ENCODE measurements around the gene JARID2. TPM values are rescaled to one million over a fixed set of nuclear protein-coding genes. Genes with fewer than 3 reads are reported as not detected.

The JARID2 gene
- polyA plus RNA-seq, 1 of the 3 experiments (the other 2 are of a cell fraction), result 3.4 TPM

- no peaks in the 10 kb centered on the region for H3K36me3 ChIP-seq (replicated peaks in 1 of 2; ENCODE audit: control insufficient read depth in 1 of 2, insufficient read depth in 2 of 2, low read length in 1 of 2)
These were observed 18.0 kb downstream of the JARID2 start for GRCh38 chr6:15263780-15264374.

GRCh38 chr6:15264412-15264811 is 18.5 kb downstream of the JARID2 start:
- Histone ChIP-seq H2AFZ (ENCODE audit: low read depth) (no peak overlapping the region), H3K9me2 (no peaks in the 10 kb centered on the region), H4K20me1 (ENCODE audit: insufficient read depth) (peaks cover 30% of the 10 kb centered on the region), H3F3A (replicated peaks; ENCODE audit: insufficient read depth) (peaks cover 8% of the 10 kb centered on the region), H3K36me3 (replicated peaks in 1 of 2; ENCODE audit: control insufficient read depth in 1 of 2, insufficient read depth in 2 of 2, low read length in 1 of 2) (no peaks in the 10 kb centered on the region), H3K4me1 (ENCODE audit: control insufficient read depth in 1 of 2, insufficient read depth in 2 of 2, low read depth in 1 of 2, low read length in 1 of 2) (peaks cover 12 to 57% of the 10 kb centered on the region in 2 experiments; a peak in 3 of 4 replicates), H3K4me2 (no peak overlapping the region), H3K9ac (no peak overlapping the region), H3K79me2 (ENCODE audit: insufficient read depth) (peaks cover 66% of the 10 kb centered on the region), H3K27ac (ENCODE audit: low read depth in 2 of 2, low read length in 1 of 2) (no peak overlapping the region), H3K27me3 (ENCODE audit: insufficient read depth) (no peaks in the 10 kb centered on the region), H3K9me3 (no peaks in the 10 kb centered on the region), H3K4me3 (ENCODE audit: low read depth in 2 of 2, low read length in 1 of 2) (no peak overlapping the region)
- no peak for DNase-seq
- TF ChIP-seq RFX5 (IDR thresholded peaks at IDR 0.05; ENCODE audit: low read length) (no peak), SMC3 (IDR thresholded peaks at IDR 0.05; ENCODE audit: low read depth, low read length) (no peak), FOSL2 (IDR thresholded peaks at IDR 0.05; ENCODE audit: borderline replicate concordance, low read depth) (no peak), EZH2phosphoT487 (IDR thresholded peaks at IDR 0.05; ENCODE audit: borderline replicate concordance, low read depth) (no peak), NFIC (IDR thresholded peaks at IDR 0.05; ENCODE audit: borderline replicate concordance) (no peak), SIN3A (IDR thresholded peaks at IDR 0.05; ENCODE audit: borderline replicate concordance, low read depth, low read length) (no peak)
- TF ChIP-seq, protein P1, sequence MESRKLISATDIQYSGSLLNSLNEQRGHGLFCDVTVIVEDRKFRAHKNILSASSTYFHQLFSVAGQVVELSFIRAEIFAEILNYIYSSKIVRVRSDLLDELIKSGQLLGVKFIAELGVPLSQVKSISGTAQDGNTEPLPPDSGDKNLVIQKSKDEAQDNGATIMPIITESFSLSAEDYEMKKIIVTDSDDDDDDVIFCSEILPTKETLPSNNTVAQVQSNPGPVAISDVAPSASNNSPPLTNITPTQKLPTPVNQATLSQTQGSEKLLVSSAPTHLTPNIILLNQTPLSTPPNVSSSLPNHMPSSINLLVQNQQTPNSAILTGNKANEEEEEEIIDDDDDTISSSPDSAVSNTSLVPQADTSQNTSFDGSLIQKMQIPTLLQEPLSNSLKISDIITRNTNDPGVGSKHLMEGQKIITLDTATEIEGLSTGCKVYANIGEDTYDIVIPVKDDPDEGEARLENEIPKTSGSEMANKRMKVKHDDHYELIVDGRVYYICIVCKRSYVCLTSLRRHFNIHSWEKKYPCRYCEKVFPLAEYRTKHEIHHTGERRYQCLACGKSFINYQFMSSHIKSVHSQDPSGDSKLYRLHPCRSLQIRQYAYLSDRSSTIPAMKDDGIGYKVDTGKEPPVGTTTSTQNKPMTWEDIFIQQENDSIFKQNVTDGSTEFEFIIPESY (IDR thresholded peaks at IDR 0.05; ENCODE audit: borderline replicate concordance, low read depth), result no peak
- 93% methylated on average over 3 of the region's 3 CpGs for WGBS (ENCODE audit: low lambda C conversion rate)
- CTCF ChIA-PET, result interaction anchor here (1.1 kb wide), 1 partner anchor 24 kb away, joined by 4 read pairs; no protein-coding TSS in a partner anchor
- POLR2A ChIA-PET, result no interaction called here

More at GRCh38 chr6:15263780-15264374, 18.0 kb downstream of the JARID2 start:
- Histone ChIP-seq H3K9me2 (no peaks in the 10 kb centered on the region), H3K79me2 (ENCODE audit: insufficient read depth) (peaks cover 63% of the 10 kb centered on the region), H4K20me1 (ENCODE audit: insufficient read depth) (peaks cover 35% of the 10 kb centered on the region), H3K9ac (no peak overlapping the region), H3K27me3 (ENCODE audit: insufficient read depth) (no peaks in the 10 kb centered on the region), H3K27ac (ENCODE audit: low read depth in 2 of 2, low read length in 1 of 2) (no peak overlapping the region), H3K9me3 (no peaks in the 10 kb centered on the region), H3K4me1 (ENCODE audit: control insufficient read depth in 1 of 2, insufficient read depth in 2 of 2, low read depth in 1 of 2, low read length in 1 of 2) (peaks cover 12 to 57% of the 10 kb centered on the region in 2 experiments; a peak in 3 of 4 replicates), H3K4me2 (no peak overlapping the region), H2AFZ (ENCODE audit: low read depth) (no peak overlapping the region), H3F3A (replicated peaks; ENCODE audit: insufficient read depth) (peaks cover 8% of the 10 kb centered on the region), H3K4me3 (ENCODE audit: low read depth in 2 of 2, low read length in 1 of 2) (no peak overlapping the region)
- ChIA-PET POLR2A (no interaction called here), CTCF (interaction anchor here (1.1 kb wide), 1 partner anchor 25 kb away, joined by 4 read pairs; no protein-coding TSS in a partner anchor)
- no peak for TF ChIP-seq RFX5 (IDR thresholded peaks at IDR 0.05; ENCODE audit: low read length)
- 99% methylated on average over 13 of the region's 13 CpGs for WGBS (ENCODE audit: low lambda C conversion rate)
- DNase-seq, result no peak

All from SK-N-SH (cell line).